Loucy (cell line): ENCODE data around the gene CAMK2D.

Experiments
- CTCF ChIP-seq: fragments of 200-600 bp; sonication (generic); conservative IDR thresholded peaks from 2 replicates; pipeline ENCODE4 v1.5.1; 2014; ENCODE audit warnings: mild to moderate bottlenecking, antibody characterized with exemption, low read length
- EZH2phosphoT487 ChIP-seq: fragments of 200-600 bp; IDR thresholded peaks from 2 replicates; pipeline ENCODE4 v1.6.1; 2018; ENCODE audit warnings: antibody characterized with exemption, mild to moderate bottlenecking, moderate library complexity, borderline replicate concordance

GRCh38 chr4:113548303-113548702 is 213.2 kb downstream of the CAMK2D start:
- TF ChIP-seq CTCF (no peak), EZH2phosphoT487 (no peak)
